GM12878 (cell line): ENCODE measurements around the gene XPNPEP1. TPM values are rescaled to one million over a fixed set of nuclear protein-coding genes. Genes with fewer than 3 reads are reported as not detected.

Experiments used
- ATAC-seq: fragments of 200-7000 bp; cut with Tn5 transposase; 3 replicates; pipeline ENCODE4 v1.9.1; 2020; ENCODE audit warnings: mild to moderate bottlenecking, moderate library complexity
- BruUV-seq: library from RNA; stranded (reverse); fragments of 400-500 nt; replicated peaks from 2 replicates; lab custom pipeline; 2021; lab: Mats Ljungman, UMichigan
- CTCF ChIA-PET: fragments of 300-600 bp; sonication (Branson Sonifier 250); formaldehyde crosslinking; extraction: SDS; loops from one replicate; lab custom pipeline; 2021; ENCODE audit warnings: inconsistent platforms; lab: Yijun Ruan, JAX
- POLR2A ChIA-PET: fragments of 350-600 bp; formaldehyde crosslinking; extraction: SDS; loops from one replicate; lab custom pipeline; 2021; ENCODE audit warnings: inconsistent platforms; lab: Charles Lee
- RAD21 ChIA-PET: fragments of 300-600 bp; sonication (Branson Sonifier 250); formaldehyde crosslinking; loops from one replicate; lab custom pipeline; 2023; ENCODE audit warnings: antibody characterized with exemption; ENCODE audit not compliant: unreplicated experiment; lab: Charles Lee
- SMC1A ChIA-PET: fragments of 300-600 bp; sonication (Branson Sonifier 250); formaldehyde crosslinking; loops from one replicate; lab custom pipeline; 2023; ENCODE audit not compliant: unreplicated experiment, uncharacterized antibody; lab: Charles Lee
- DNase-seq: peaks from one replicate; pipeline ENCODE4 v3.0.0-alpha.2; 2011; ENCODE audit warnings: low read depth, low spot score
- FAIRE-seq: peaks from 3 replicates; lab custom pipeline; 2011; peaks lifted over from hg19 to GRCh38; lab: Jason Lieb, UNC
- H2AFZ ChIP-seq: 2 replicates; pipeline ENCODE4 v1.6.0; 2011; ENCODE audit warnings: low read depth, low read length, control low read depth; ENCODE audit not compliant: control insufficient read depth
- H3K27ac ChIP-seq: 2 replicates; pipeline ENCODE4 v1.5.1; 2011; ENCODE audit warnings: control low read depth; ENCODE audit not compliant: control insufficient read depth, insufficient read depth
- H3K27me3 ChIP-seq, 2 experiments: replicated peaks in 1 of 2; 2 replicates each; pipeline versions ENCODE4 v1.6.0 to v1.6.1; 2011; ENCODE audit warnings: low read length in 1 of 2; ENCODE audit not compliant: control insufficient read depth in 2 of 2, insufficient read depth in 2 of 2
- H3K36me3 ChIP-seq, 2 experiments: 2 replicates each; pipeline ENCODE4 v1.5.1; 2011; ENCODE audit warnings: low read length in 1 of 2; ENCODE audit not compliant: control insufficient read depth in 2 of 2, insufficient read depth in 2 of 2
- H3K4me1 ChIP-seq: 2 replicates; pipeline ENCODE4 v1.6.1; 2011; ENCODE audit warnings: mild to moderate bottlenecking, low read length, moderate library complexity, mixed read lengths; ENCODE audit not compliant: control insufficient read depth, insufficient read depth
- H3K4me2 ChIP-seq: 2 replicates; pipeline ENCODE4 v1.6.0; 2011; ENCODE audit warnings: control low read depth; ENCODE audit not compliant: control insufficient read depth, insufficient read depth
- H3K4me3 ChIP-seq: fragments of 200-600 bp; sonication (generic); 2 replicates; pipeline ENCODE4 v1.5.1; 2016
- H3K79me2 ChIP-seq: 2 replicates; pipeline ENCODE4 v1.6.0; 2011; ENCODE audit warnings: low read length; ENCODE audit not compliant: control insufficient read depth, insufficient read depth
- H3K9ac ChIP-seq: 2 replicates; pipeline ENCODE4 v1.8.0; 2011; ENCODE audit warnings: low read length, control low read depth, mixed read lengths; ENCODE audit not compliant: control insufficient read depth, insufficient read depth
- H3K9me3 ChIP-seq: replicated peaks from 3 replicates; pipeline ENCODE4 v1.5.1; 2011; ENCODE audit warnings: mild to moderate bottlenecking, low read length; ENCODE audit not compliant: control insufficient read depth, insufficient read depth
- H4K20me1 ChIP-seq: 2 replicates; pipeline ENCODE4 v1.6.0; 2011; ENCODE audit not compliant: control insufficient read depth, insufficient read depth
- ATF3 ChIP-seq: IDR thresholded peaks from 2 replicates; pipeline ENCODE4 v1.6.1; 2011; ENCODE audit warnings: low read depth, mild to moderate bottlenecking, low read length, moderate library complexity, borderline replicate concordance; ENCODE audit errors: extremely low read depth
- BCL3 ChIP-seq: IDR thresholded peaks from 2 replicates; pipeline ENCODE4 v1.6.1; 2011; ENCODE audit warnings: borderline replicate concordance, low read depth, mild to moderate bottlenecking, moderate library complexity, low read length; ENCODE audit not compliant: insufficient read depth, poor library complexity, severe bottlenecking
- CBX5 ChIP-seq: sonication (generic); IDR thresholded peaks from 2 replicates; pipeline ENCODE4 v1.6.1; 2016; ENCODE audit warnings: low read depth, moderate library complexity, mild to moderate bottlenecking, inconsistent platforms
- IRF3 ChIP-seq: fragments of 450-650 bp; IDR thresholded peaks from 2 replicates; pipeline ENCODE4 v1.6.1; 2014; ENCODE audit warnings: mild to moderate bottlenecking
- MTA3 ChIP-seq: IDR thresholded peaks from 2 replicates; pipeline ENCODE4 v1.6.1; 2012; ENCODE audit warnings: low read length, inconsistent platforms, borderline replicate concordance
- PAX8 ChIP-seq: fragments of 450-650 bp; IDR thresholded peaks from 2 replicates; pipeline ENCODE4 v1.6.1; 2017; ENCODE audit warnings: mild to moderate bottlenecking, moderate library complexity
- POLR2A ChIP-seq: IDR thresholded peaks from 2 replicates; pipeline ENCODE4 v1.6.1; 2011; ENCODE audit warnings: low read depth, mild to moderate bottlenecking, low read length
- RCOR1 ChIP-seq: conservative IDR thresholded peaks from 2 replicates; pipeline ENCODE4 v1.6.1; 2012; ENCODE audit warnings: low read depth, low read length, improper control_type of control experiment
- RELB ChIP-seq: fragments of 450-650 bp; IDR thresholded peaks from 2 replicates; pipeline ENCODE4 v1.6.1; 2017; ENCODE audit warnings: low read depth, mild to moderate bottlenecking, moderate library complexity
- RFX5 ChIP-seq: IDR thresholded peaks from 2 replicates; pipeline ENCODE4 v1.6.1; 2011; ENCODE audit warnings: low read depth, low read length, improper control_type of control experiment
- RUNX3 ChIP-seq: IDR thresholded peaks from 2 replicates; pipeline ENCODE4 v1.6.1; 2012; ENCODE audit warnings: low read length, inconsistent platforms
- TCF7 ChIP-seq: IDR thresholded peaks from 2 replicates; pipeline ENCODE4 v1.6.1; 2014; ENCODE audit warnings: antibody characterized with exemption, borderline replicate concordance
- ZNF622 ChIP-seq: fragments of 450-650 bp; IDR thresholded peaks from 2 replicates; pipeline ENCODE4 v1.6.1; 2017; ENCODE audit warnings: mild to moderate bottlenecking, inconsistent platforms
- ZNF687 ChIP-seq: fragments of 450-650 bp; IDR thresholded peaks from 2 replicates; pipeline ENCODE4 v1.6.1; 2017; ENCODE audit warnings: mild to moderate bottlenecking, moderate library complexity
- WGBS: methylation state at CpG from one replicate; pipeline ENCODE4 v1.1.6; 2016; ENCODE audit warnings: low lambda C conversion rate; ENCODE audit not compliant: insufficient replicate concordance, insufficient coverage; ENCODE audit errors: missing lambda C conversion rate; 5-methylcytosine and 5-hydroxymethylcytosine counted together
- in situ Hi-C: fragments of 300-500 bp; cut with MboI; formaldehyde crosslinking; loops from 9 replicates; pipeline ENCODE4 v1.14.3; 2018; ENCODE audit warnings: mixed read lengths
- intact Hi-C: fragments of 100-400 bp; cut with micrococcal nuclease; formaldehyde crosslinking; loops from one replicate; pipeline ENCODE4 v1.14.2; 2022; ENCODE audit not compliant: unreplicated experiment
- polyA plus RNA-seq, 11 experiments: library from polyadenylated mRNA; depleted of rRNA in 4 of 11; unstranded in 6 of 11; stranded (reverse) in 5 of 11; fragments of >200 nt; fragmentation: Nextera tagmentation in 4 of 11; fragmentation: Illumina TruSeq in 1 of 11; extraction: Ambion mirVana in 4 of 11; extraction: Trizol in 1 of 11; gene quantifications; 1 replicate in 1 of 11; 2 replicates in 10 of 11; pipeline versions ENCODE4 v1.2.1 to v1.2.3, GENCODE V29; 2011 to 2016; ENCODE audit warnings: inconsistent platforms in 2 of 11, missing spikeins in 2 of 11, low read depth in 1 of 11
- total RNA-seq, 4 experiments: library from RNA; depleted of rRNA in 3 of 4; stranded (reverse); fragments of >200 nt in 3 of 4; fragmentation: Illumina TruSeq in 1 of 4; extraction: Trizol in 1 of 4; gene quantifications; 2 replicates each; pipeline versions ENCODE4 v1.2.1 to v1.2.3, GENCODE V29; 2013 to 2021

The XPNPEP1 gene
- total and polyA plus RNA-seq, 10 of the 15 experiments (the other 5 are each of a cell fraction or from before 2014, with no cell fraction given) = 22.7 to 108 (median 43.5) TPM

- Histone ChIP-seq H4K20me1 (no peaks in the 10 kb centered on the region; the same call in 1 of the 2 replicates), H3K79me2 (no peaks in the 10 kb centered on the region), H3K9ac (no peak overlapping the region), H2AFZ (no peak overlapping the region), H3K4me3 (no peak overlapping the region), H3K4me1 (no peaks in the 10 kb centered on the region), H3K27me3 (no peaks in the 10 kb centered on the region), H3K27ac (no peak overlapping the region), H3K9me3 (no peaks in the 10 kb centered on the region), H3K36me3 (no peaks in the 10 kb centered on the region), H3K4me2 (no peak overlapping the region)
- CTCF ChIA-PET = interaction anchor here (0.7 to 1.9 kb wide), 5 partner anchors 9 to 19 kb away, joined by 3 to 13 read pairs (median 3); no protein-coding TSS in a partner anchor
- ATAC-seq (peak; percentile 28), FAIRE-seq (no peak), DNase-seq (no peak)
- POLR2A ChIA-PET = no interaction called here
- SMC1A ChIA-PET = interaction anchor here (0.6 kb wide), 1 partner anchor 112 kb away, joined by 3 read pairs; no protein-coding TSS in a partner anchor
- in situ Hi-C loops = no loop called here
- no TSS peak for BruUV-seq
- WGBS = 53% methylated on average over 10 of the region's 10 CpGs
- RAD21 ChIA-PET = interaction anchor here (1.2 to 1.4 kb wide), 2 partner anchors 14 to 78 kb away, joined by 3 to 6 read pairs; no protein-coding TSS in a partner anchor
- intact Hi-C loops = no loop called here
- TF ChIP-seq BCL3 (no peak), ZNF687 (no peak), PAX8 (no peak), TCF7 (no peak), POLR2A (no peak), MTA3 (no peak), RELB (no peak), RCOR1 (no peak), RFX5 (no peak), RUNX3 (no peak), ZNF622 (no peak), CBX5 (no peak), ATF3 (no peak), IRF3 (no peak)
Measured at GRCh38 chr10:109851616-109852474, 71.5 kb downstream of the XPNPEP1 start.
